ENCODE results near the gene AGAP3. TPM values are rescaled to one million over a fixed set of nuclear protein-coding genes. Genes with fewer than 3 reads are reported as not detected.

AGAP3 gene
- total RNA-seq, 2 experiments from 2014 or later = 30.0 to 36.2 TPM

- Mint-ChIP-seq H3K27ac (no peak overlapping the region), H3K36me3 (no peaks in the 10 kb centered on the region), H3K4me1 (peaks cover 9% of the 10 kb centered on the region), H3K4me3 (no peak overlapping the region), H3K27me3 (peaks cover 5% of the 10 kb centered on the region), H3K9me3 (ENCODE audit: low read depth) (no peaks in the 10 kb centered on the region)
- CTCF ChIA-PET = interaction anchor here (0.7 to 10.1 kb wide), 2 partner anchors 19 to 48 kb away, joined by 3 to 69 read pairs; no protein-coding TSS in a partner anchor
- DNase-seq = no peak
- ATAC-seq = no peak
Observed at GRCh38 chr7:151091003-151091402, 4.7 kb downstream of the AGAP3 start.

- CTCF ChIA-PET = interaction anchor here (10.1 kb wide), 1 partner anchor 19 kb away, joined by 69 read pairs; no protein-coding TSS in a partner anchor
- DNase-seq = no peak
- Mint-ChIP-seq H3K36me3 (no peaks in the 10 kb centered on the region), H3K4me3 (no peak overlapping the region), H3K27ac (no peak overlapping the region), H3K27me3 (peaks cover 5% of the 10 kb centered on the region), H3K4me1 (peaks cover 9% of the 10 kb centered on the region), H3K9me3 (ENCODE audit: low read depth) (no peaks in the 10 kb centered on the region)
- ATAC-seq = no peak
Observed at GRCh38 chr7:151091431-151091830, 5.2 kb downstream of the AGAP3 start.

GRCh38 chr7:151091988-151092387, 5.7 kb downstream of the AGAP3 start:
- H3K36me3 Mint-ChIP-seq = no peaks in the 10 kb centered on the region
- H3K27ac Mint-ChIP-seq = no peak overlapping the region
- H3K4me3 Mint-ChIP-seq = no peak overlapping the region
- DNase-seq = no peak
- CTCF ChIA-PET = interaction anchor here (10.1 kb wide), 1 partner anchor 18 kb away, joined by 69 read pairs; no protein-coding TSS in a partner anchor
- no peaks in the 10 kb centered on the region for H3K9me3 Mint-ChIP-seq (ENCODE audit: low read depth)
- ATAC-seq = no peak
- peaks cover 5% of the 10 kb centered on the region for H3K27me3 Mint-ChIP-seq
- H3K4me1 Mint-ChIP-seq = peaks cover 9% of the 10 kb centered on the region

GRCh38 chr7:151093748-151094147, 7.5 kb downstream of the AGAP3 start:
- H3K4me3 Mint-ChIP-seq = no peak overlapping the region
- CTCF ChIA-PET = interaction anchor here (1.1 to 10.1 kb wide), 2 partner anchors 16 to 195 kb away, joined by 3 to 69 read pairs; no protein-coding TSS in a partner anchor
- peaks cover 2% of the 10 kb centered on the region for H3K4me1 Mint-ChIP-seq
- H3K27me3 Mint-ChIP-seq = no peaks in the 10 kb centered on the region
- no peak overlapping the region for H3K27ac Mint-ChIP-seq
- DNase-seq (no peak), ATAC-seq (no peak)
- no peaks in the 10 kb centered on the region for H3K9me3 Mint-ChIP-seq (ENCODE audit: low read depth)
- H3K36me3 Mint-ChIP-seq = no peaks in the 10 kb centered on the region

- no peak for ATAC-seq
- H3K4me3 Mint-ChIP-seq = no peak overlapping the region
- H3K27ac Mint-ChIP-seq = no peak overlapping the region
- no peaks in the 10 kb centered on the region for H3K9me3 Mint-ChIP-seq (ENCODE audit: low read depth)
- no peaks in the 10 kb centered on the region for H3K36me3 Mint-ChIP-seq
- H3K27me3 Mint-ChIP-seq = no peaks in the 10 kb centered on the region
- no peak for DNase-seq
- CTCF ChIA-PET = interaction anchor here (0.6 to 10.1 kb wide), 4 partner anchors 16 to 218 kb away, joined by 3 to 69 read pairs (median 4); no protein-coding TSS in a partner anchor
- H3K4me1 Mint-ChIP-seq = no peaks in the 10 kb centered on the region
Observed at GRCh38 chr7:151094675-151095074, 8.4 kb downstream of the AGAP3 start.

- Mint-ChIP-seq H3K36me3 (no peaks in the 10 kb centered on the region), H3K4me3 (no peak overlapping the region), H3K27me3 (no peaks in the 10 kb centered on the region), H3K4me1 (no peaks in the 10 kb centered on the region), H3K9me3 (ENCODE audit: low read depth) (no peaks in the 10 kb centered on the region), H3K27ac (no peak overlapping the region)
- ATAC-seq = no peak
- no peak for DNase-seq
- CTCF ChIA-PET = interaction anchor here (1.1 to 10.1 kb wide), 3 partner anchors 15 to 219 kb away, joined by 3 to 69 read pairs (median 3); no protein-coding TSS in a partner anchor
Observed at GRCh38 chr7:151095123-151095797, 9.0 kb downstream of the AGAP3 start.

GRCh38 chr7:151095828-151096475, 9.7 kb downstream of the AGAP3 start:
- Mint-ChIP-seq H3K27ac (no peak overlapping the region), H3K36me3 (no peaks in the 10 kb centered on the region)

GRCh38 chr7:151099486-151100211, 13.4 kb downstream of the AGAP3 start:
- ATAC-seq (no peak), DNase-seq (no peak)
- Mint-ChIP-seq H3K27me3 (no peaks in the 10 kb centered on the region), H3K9me3 (ENCODE audit: low read depth) (no peaks in the 10 kb centered on the region), H3K4me3 (no peak overlapping the region), H3K36me3 (no peaks in the 10 kb centered on the region), H3K4me1 (no peaks in the 10 kb centered on the region), H3K27ac (no peak overlapping the region)
- CTCF ChIA-PET = no interaction called here

More at GRCh38 chr7:151095828-151096475, 9.7 kb downstream of the AGAP3 start:
- no peaks in the 10 kb centered on the region for H3K9me3 Mint-ChIP-seq (ENCODE audit: low read depth)
- no peaks in the 10 kb centered on the region for H3K27me3 Mint-ChIP-seq
- H3K4me3 Mint-ChIP-seq = no peak overlapping the region
- ATAC-seq (no peak), DNase-seq (no peak)
- no peaks in the 10 kb centered on the region for H3K4me1 Mint-ChIP-seq
- CTCF ChIA-PET = interaction anchor here (1.7 to 10.1 kb wide), 2 partner anchors 14 to 219 kb away, joined by 3 to 69 read pairs; no protein-coding TSS in a partner anchor

GRCh38 chr7:151100921-151101320, 14.6 kb downstream of the AGAP3 start:
- Mint-ChIP-seq H3K36me3 (no peaks in the 10 kb centered on the region), H3K27me3 (no peaks in the 10 kb centered on the region), H3K4me1 (no peaks in the 10 kb centered on the region), H3K9me3 (ENCODE audit: low read depth) (no peaks in the 10 kb centered on the region), H3K27ac (no peak overlapping the region), H3K4me3 (no peak overlapping the region)
- CTCF ChIA-PET = interaction anchor here (1.0 kb wide), 1 partner anchor 23 kb away, joined by 3 read pairs; no protein-coding TSS in a partner anchor
- no peak for DNase-seq
- no peak for ATAC-seq

- Mint-ChIP-seq H3K27me3 (no peaks in the 10 kb centered on the region), H3K27ac (no peak overlapping the region), H3K4me1 (no peaks in the 10 kb centered on the region), H3K36me3 (no peaks in the 10 kb centered on the region), H3K4me3 (no peak overlapping the region), H3K9me3 (ENCODE audit: low read depth) (no peaks in the 10 kb centered on the region)
- CTCF ChIA-PET = no interaction called here
- DNase-seq (no peak), ATAC-seq (no peak)
Observed at GRCh38 chr7:151101621-151102396, 15.5 kb downstream of the AGAP3 start.

- CTCF ChIA-PET = interaction anchor here (1.6 kb wide), 1 partner anchor 21 kb away, joined by 6 read pairs; no protein-coding TSS in a partner anchor
- Mint-ChIP-seq H3K27me3 (no peaks in the 10 kb centered on the region), H3K36me3 (no peaks in the 10 kb centered on the region), H3K9me3 (ENCODE audit: low read depth) (no peaks in the 10 kb centered on the region), H3K27ac (no peak overlapping the region), H3K4me3 (no peak overlapping the region), H3K4me1 (no peaks in the 10 kb centered on the region)
- ATAC-seq = no peak
- DNase-seq = no peak
Observed at GRCh38 chr7:151102991-151103390, 16.7 kb downstream of the AGAP3 start.

- no peak overlapping the region for H3K4me3 Mint-ChIP-seq
- DNase-seq (no peak), ATAC-seq (no peak)
- CTCF ChIA-PET = interaction anchor here (1.6 kb wide), 1 partner anchor 20 kb away, joined by 6 read pairs; no protein-coding TSS in a partner anchor
- no peaks in the 10 kb centered on the region for H3K4me1 Mint-ChIP-seq
- H3K27me3 Mint-ChIP-seq = no peaks in the 10 kb centered on the region
- no peak overlapping the region for H3K27ac Mint-ChIP-seq
- H3K9me3 Mint-ChIP-seq (ENCODE audit: low read depth) = no peaks in the 10 kb centered on the region
- no peaks in the 10 kb centered on the region for H3K36me3 Mint-ChIP-seq
Observed at GRCh38 chr7:151103973-151104372, 17.7 kb downstream of the AGAP3 start.

All from activated CD8-positive, alpha-beta memory T cell treated with anti-CD3 and anti-CD28 coated beads, Interleukin-2, amount 10 ng/mL, durations not matched to agents 7 days and 5 days (primary cell).